Cardiac muscle cell (in vitro differentiated cells and primary cell): ENCODE measurements around the gene CACNA1S. TPM values are rescaled to one million over a fixed set of nuclear protein-coding genes. Genes with fewer than 3 reads are reported as not detected.

Experiments used
- DNase-seq, 2 donors: peaks; one replicate each; pipeline versions ENCODE4 v3.0.0 to v3.0.0-alpha.2; 2010 to 2017; ENCODE audit warnings: low read depth in 1 of 2, low spot score in 1 of 2
- H3K27ac ChIP-seq: fragments of 200-600 bp; sonication (generic); 2 replicates; pipeline ENCODE4 v1.5.1; 2016
- H3K27me3 ChIP-seq: fragments of 200-600 bp; sonication (generic); 2 replicates; pipeline ENCODE4 v1.6.0; 2016; ENCODE audit warnings: control low read depth
- H3K36me3 ChIP-seq: fragments of 200-600 bp; sonication (generic); 2 replicates; pipeline ENCODE4 v1.5.1; 2016; ENCODE audit warnings: control low read depth
- H3K4me1 ChIP-seq: fragments of 200-600 bp; sonication (generic); 2 replicates; pipeline ENCODE4 v1.8.1; 2017; ENCODE audit warnings: low read depth, mild to moderate bottlenecking, mixed run types
- H3K4me3 ChIP-seq: fragments of 200-600 bp; sonication (generic); 2 replicates; pipeline ENCODE4 v1.5.1; 2016; ENCODE audit warnings: mild to moderate bottlenecking
- H3K9me3 ChIP-seq: fragments of 200-600 bp; sonication (generic); 2 replicates; pipeline ENCODE4 v1.5.1; 2017; ENCODE audit warnings: low read depth, mild to moderate bottlenecking, control low read depth
- CTCF ChIP-seq: IDR thresholded peaks from 2 replicates; pipeline ENCODE4 v1.5.1; 2012; ENCODE audit warnings: low read depth, mild to moderate bottlenecking, low read length
- polyA plus RNA-seq: library from polyadenylated mRNA; unstranded; fragments of >200 nt; fragmentation: Nextera tagmentation; extraction: Ambion mirVana; gene quantifications from 2 replicates; pipeline ENCODE4 v1.2.1, GENCODE V29; 2016
- total RNA-seq: library from RNA; depleted of rRNA; stranded (reverse); fragments of >200 nt; gene quantifications from 2 replicates; pipeline ENCODE4 v1.2.3, GENCODE V29; 2016

CACNA1S gene
- total and polyA plus RNA-seq, 2 experiments from 2014 or later: 0.30 TPM; not detected in 1

- Histone ChIP-seq H3K36me3 (no peaks in the 10 kb centered on the region), H3K4me3 (no peak overlapping the region), H3K9me3 (no peaks in the 10 kb centered on the region), H3K4me1 (no peaks in the 10 kb centered on the region), H3K27ac (no peak overlapping the region), H3K27me3 (no peaks in the 10 kb centered on the region)
- DNase-seq: no peak
- no peak for TF ChIP-seq CTCF
Observed at GRCh38 chr1:200998323-200998722, 113.9 kb downstream of the CACNA1S start.

GRCh38 chr1:200992382-200993048, 119.7 kb downstream of the CACNA1S start:
- H3K27ac ChIP-seq: no peak overlapping the region
- no peaks in the 10 kb centered on the region for H3K36me3 ChIP-seq
- no peak overlapping the region for H3K4me3 ChIP-seq
- no peaks in the 10 kb centered on the region for H3K27me3 ChIP-seq
- no peak for DNase-seq
- TF ChIP-seq CTCF: no peak
- H3K9me3 ChIP-seq: no peaks in the 10 kb centered on the region
- H3K4me1 ChIP-seq: no peaks in the 10 kb centered on the region

- Histone ChIP-seq H3K36me3 (no peaks in the 10 kb centered on the region), H3K4me1 (no peaks in the 10 kb centered on the region), H3K4me3 (no peak overlapping the region), H3K27ac (no peak overlapping the region), H3K27me3 (no peaks in the 10 kb centered on the region), H3K9me3 (no peaks in the 10 kb centered on the region)
- DNase-seq: no peak
- TF ChIP-seq CTCF: no peak
Observed at GRCh38 chr1:200991097-200991614, 121.1 kb downstream of the CACNA1S start.

- Histone ChIP-seq H3K4me1 (no peaks in the 10 kb centered on the region), H3K4me3 (no peak overlapping the region), H3K9me3 (no peaks in the 10 kb centered on the region), H3K27me3 (no peaks in the 10 kb centered on the region), H3K36me3 (no peaks in the 10 kb centered on the region), H3K27ac (no peak overlapping the region)
- TF ChIP-seq CTCF: no peak
- no peak for DNase-seq
Observed at GRCh38 chr1:200990114-200990513, 122.1 kb downstream of the CACNA1S start.

Other genes starting within 250 kb of the CACNA1S start
- 0.12 TPM in 1 of 2 replicates, not detected in the other for gene GPR25, start 239.4 kb downstream of the CACNA1S start, total RNA-seq
- gene GPR25, start 239.4 kb downstream of the CACNA1S start, polyA plus RNA-seq: not detected in 2 replicates
- 4.9 and 37.8 TPM in 2 replicates for gene INAVA, start 217.5 kb downstream of the CACNA1S start, total RNA-seq
- 7.4 and 8.4 TPM in 2 replicates for gene INAVA, start 217.5 kb downstream of the CACNA1S start, polyA plus RNA-seq
- 2.4 and 3.5 TPM in 2 replicates for gene KIF21B, start 88.7 kb downstream of the CACNA1S start, total RNA-seq
- gene KIF21B, start 88.7 kb downstream of the CACNA1S start, polyA plus RNA-seq: 0.29 and 1.1 TPM in 2 replicates
- 0.18 and 0.88 TPM in 2 replicates for gene ASCL5, start 14.8 kb upstream of the CACNA1S start, total RNA-seq
- 0.16 TPM in 1 of 2 replicates, not detected in the other for gene ASCL5, start 14.8 kb upstream of the CACNA1S start, polyA plus RNA-seq
- 190 and 215 TPM in 2 replicates for gene TMEM9, start 42.0 kb upstream of the CACNA1S start, total RNA-seq
- gene TMEM9, start 42.0 kb upstream of the CACNA1S start, polyA plus RNA-seq: 171 and 195 TPM in 2 replicates
- gene IGFN1, start 78.4 kb upstream of the CACNA1S start, total RNA-seq: 0.32 TPM in 1 of 2 replicates, not detected in the other
- gene IGFN1, start 78.4 kb upstream of the CACNA1S start, polyA plus RNA-seq: not detected in 2 replicates
- 0.03 and 0.04 TPM in 2 replicates for gene PKP1, start 171.1 kb upstream of the CACNA1S start, total RNA-seq
- gene PKP1, start 171.1 kb upstream of the CACNA1S start, polyA plus RNA-seq: not detected in 2 replicates